HG03025 (cell line): ENCODE results near the gene TRDMT1.

Experiments used
- ATAC-seq: cut with Tn5 transposase; IDR thresholded peaks from one replicate; pipeline ENCODE4 v1.9.1; 2021; ENCODE audit warnings: mild to moderate bottlenecking, moderate library complexity; ENCODE audit not compliant: unreplicated experiment, low FRiP score

Gene TRDMT1

GRCh38 chr10:17181110-17181509 lies 20.4 kb downstream of the TRDMT1 start:
- no peak for ATAC-seq

- ATAC-seq: no peak
Observed at GRCh38 chr10:17179002-17179401, 22.5 kb downstream of the TRDMT1 start.

- ATAC-seq: no peak
Observed at GRCh38 chr10:17178006-17178405, 23.5 kb downstream of the TRDMT1 start.

- ATAC-seq: no peak
Observed at GRCh38 chr10:17177014-17177413, 24.5 kb downstream of the TRDMT1 start.

GRCh38 chr10:17176091-17176490 lies 25.4 kb downstream of the TRDMT1 start:
- ATAC-seq: no peak

GRCh38 chr10:17175551-17175950 lies 25.9 kb downstream of the TRDMT1 start:
- no peak for ATAC-seq

GRCh38 chr10:17174626-17175025 lies 26.8 kb downstream of the TRDMT1 start:
- no peak for ATAC-seq

GRCh38 chr10:17171141-17171641 lies 30.3 kb downstream of the TRDMT1 start:
- no peak for ATAC-seq

GRCh38 chr10:17169803-17170202 lies 31.7 kb downstream of the TRDMT1 start:
- no peak for ATAC-seq

GRCh38 chr10:17166699-17167098 lies 34.8 kb downstream of the TRDMT1 start:
- no peak for ATAC-seq

GRCh38 chr10:17162828-17163227 lies 38.6 kb downstream of the TRDMT1 start:
- no peak for ATAC-seq

GRCh38 chr10:17161775-17162174 lies 39.7 kb downstream of the TRDMT1 start:
- no peak for ATAC-seq

- ATAC-seq: no peak
Observed at GRCh38 chr10:17157024-17157423, 44.4 kb downstream of the TRDMT1 start.

GRCh38 chr10:17155826-17156225 lies 45.6 kb downstream of the TRDMT1 start:
- ATAC-seq: no peak

GRCh38 chr10:17154116-17154515 lies 47.4 kb downstream of the TRDMT1 start:
- ATAC-seq: no peak

- ATAC-seq: no peak
Observed at GRCh38 chr10:17153321-17153720, 48.2 kb downstream of the TRDMT1 start.

GRCh38 chr10:17151716-17152115 lies 49.8 kb downstream of the TRDMT1 start:
- no peak for ATAC-seq

- ATAC-seq: no peak
Observed at GRCh38 chr10:17147884-17148489, 53.5 kb downstream of the TRDMT1 start.

- ATAC-seq: no peak
Observed at GRCh38 chr10:17146892-17147291, 54.6 kb downstream of the TRDMT1 start.

GRCh38 chr10:17145239-17145638 lies 56.2 kb downstream of the TRDMT1 start:
- ATAC-seq: no peak

GRCh38 chr10:17144757-17145156 lies 56.7 kb downstream of the TRDMT1 start:
- no peak for ATAC-seq

GRCh38 chr10:17144032-17144431 lies 57.4 kb downstream of the TRDMT1 start:
- ATAC-seq: no peak
